ENCODE measurements around the gene VMP1. TPM values are rescaled to one million over a fixed set of nuclear protein-coding genes. Genes with fewer than 3 reads are reported as not detected.

The VMP1 gene
- total and polyA plus RNA-seq, 2 of the 13 experiments (the other 11 are each of a cell fraction or from before 2014, with no cell fraction given) = 186 to 271 TPM

DNA sequence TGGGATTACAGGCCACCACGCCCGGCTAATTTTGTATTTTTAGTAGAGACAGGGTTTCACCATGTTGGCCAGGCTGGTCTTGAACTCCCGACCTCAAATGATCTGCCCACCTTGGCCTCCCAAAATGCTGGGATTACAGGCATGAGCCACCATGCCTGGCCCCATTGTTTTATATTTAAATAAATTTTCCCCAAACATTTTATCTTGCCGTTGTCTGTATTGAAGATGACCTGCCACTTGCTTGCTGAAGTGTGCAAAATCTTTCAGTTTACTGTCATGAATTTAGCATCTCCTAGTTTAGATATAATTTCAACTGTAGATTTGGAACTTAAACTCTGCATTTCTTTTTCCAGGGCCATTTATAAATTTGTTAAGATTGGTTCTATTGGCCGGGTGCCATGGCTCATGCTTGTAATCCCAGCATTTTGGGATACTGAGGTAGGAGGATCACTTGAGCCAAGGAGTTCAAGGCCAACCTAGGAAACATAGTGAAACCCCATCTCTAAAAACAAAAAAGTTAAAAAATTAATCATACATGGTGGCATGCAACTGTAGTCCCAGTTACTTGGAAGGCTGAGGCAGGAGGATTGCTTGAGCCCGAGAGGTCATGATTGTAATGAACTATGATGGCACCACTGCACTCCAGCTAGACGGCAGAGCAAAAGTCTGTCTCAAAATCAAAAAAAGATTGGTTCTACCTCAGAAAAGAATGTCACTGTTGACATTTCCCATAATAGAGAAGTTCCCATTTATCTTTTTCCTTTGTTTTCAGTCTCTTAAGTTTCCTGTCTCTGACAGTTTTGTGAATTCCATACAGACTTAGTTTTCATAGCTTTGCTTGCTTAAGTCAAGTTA, 84.4 kb downstream of the VMP1 start (continued):
- TF ChIP-seq PPARG (CRISPR knock-in tag; conservative IDR thresholded peaks at IDR 0.05) (peak; percentile 38; the same call in 1 of the 2 replicates), MTA1 (CRISPR knock-in tag; IDR thresholded peaks at IDR 0.05; ENCODE audit: borderline replicate concordance) (no peak), SOX13 (IDR thresholded peaks at IDR 0.05) (no peak), SOX13 (CRISPR knock-in tag; conservative IDR thresholded peaks at IDR 0.05 in 1 of 2, IDR thresholded peaks at IDR 0.05 in 1 of 2) (peak in 1 of 2 experiments; percentile 91; a peak in 2 of 4 replicates), JUNB (CRISPR knock-in tag; IDR thresholded peaks at IDR 0.05; ENCODE audit: borderline replicate concordance) (no peak), KDM3A (CRISPR knock-in tag; IDR thresholded peaks at IDR 0.05; ENCODE audit: low read depth) (no peak), SSRP1 (CRISPR knock-in tag; IDR thresholded peaks at IDR 0.05) (no peak), ZNF782 (CRISPR knock-in tag; IDR thresholded peaks at IDR 0.05; ENCODE audit: borderline replicate concordance) (no peak), TP53 (CRISPR knock-in tag; conservative IDR thresholded peaks at IDR 0.05) (no peak), ZNF234 (CRISPR knock-in tag; conservative IDR thresholded peaks at IDR 0.05) (no peak), PHB2 (IDR thresholded peaks at IDR 0.05; ENCODE audit: partially characterized antibody) (no peak), RARA (CRISPR knock-in tag; IDR thresholded peaks at IDR 0.05) (peak; percentile 60), CCAR2 (optimal IDR thresholded peaks at IDR 0.05; ENCODE audit: low read depth, low read length) (no peak), NFRKB (IDR thresholded peaks at IDR 0.05) (no peak), CREM (IDR thresholded peaks at IDR 0.05) (peak; percentile 46), CREM (CRISPR knock-in tag; IDR thresholded peaks at IDR 0.05) (no peak), TSC22D2 (CRISPR knock-in tag; IDR thresholded peaks at IDR 0.05; ENCODE audit: borderline replicate concordance) (no peak), ZNF367 (CRISPR knock-in tag; IDR thresholded peaks at IDR 0.05; ENCODE audit: borderline replicate concordance) (no peak), ZNF550 (CRISPR knock-in tag; IDR thresholded peaks at IDR 0.05; ENCODE audit: borderline replicate concordance) (no peak), ZFAT (CRISPR knock-in tag; conservative IDR thresholded peaks at IDR 0.05) (no peak), ZFP82 (CRISPR knock-in tag; IDR thresholded peaks at IDR 0.05; ENCODE audit: borderline replicate concordance) (no peak), FOXA3 (CRISPR knock-in tag; IDR thresholded peaks at IDR 0.05) (peak; percentile 55; the same call in 1 of the 2 replicates), SNAPC2 (CRISPR knock-in tag; IDR thresholded peaks at IDR 0.05) (no peak), GATAD2A (CRISPR knock-in tag; IDR thresholded peaks at IDR 0.05) (0 out of 2 replicates have a peak, but pooled peaks have one; percentile 29), ZNF670 (CRISPR knock-in tag; IDR thresholded peaks at IDR 0.05; ENCODE audit: borderline replicate concordance) (no peak), HNRNPUL1 (IDR thresholded peaks at IDR 0.05; ENCODE audit: low read depth, low read length) (no peak), SOX5 (CRISPR knock-in tag; IDR thresholded peaks at IDR 0.05; ENCODE audit: borderline replicate concordance) (peak; percentile 89; the same call in 1 of the 2 replicates), REL (CRISPR knock-in tag; conservative IDR thresholded peaks at IDR 0.05) (no peak), FOXA1 (IDR thresholded peaks at IDR 0.05) (no peak), FOXA1 (CRISPR knock-in tag; IDR thresholded peaks at IDR 0.05) (peak; percentile 33; the same call in 1 of the 2 replicates), ZNF333 (CRISPR knock-in tag; IDR thresholded peaks at IDR 0.05; ENCODE audit: borderline replicate concordance) (no peak), SOX6 (IDR thresholded peaks at IDR 0.05) (no peak), SOX6 (CRISPR knock-in tag; IDR thresholded peaks at IDR 0.05) (peak; percentile 13; the same call in 1 of the 2 replicates)
- TF ChIP-seq, protein P1, sequence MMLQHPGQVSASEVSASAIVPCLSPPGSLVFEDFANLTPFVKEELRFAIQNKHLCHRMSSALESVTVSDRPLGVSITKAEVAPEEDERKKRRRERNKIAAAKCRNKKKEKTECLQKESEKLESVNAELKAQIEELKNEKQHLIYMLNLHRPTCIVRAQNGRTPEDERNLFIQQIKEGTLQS (CRISPR knock-in tag; IDR thresholded peaks at IDR 0.05) = no peak
- TF ChIP-seq, protein P2, sequence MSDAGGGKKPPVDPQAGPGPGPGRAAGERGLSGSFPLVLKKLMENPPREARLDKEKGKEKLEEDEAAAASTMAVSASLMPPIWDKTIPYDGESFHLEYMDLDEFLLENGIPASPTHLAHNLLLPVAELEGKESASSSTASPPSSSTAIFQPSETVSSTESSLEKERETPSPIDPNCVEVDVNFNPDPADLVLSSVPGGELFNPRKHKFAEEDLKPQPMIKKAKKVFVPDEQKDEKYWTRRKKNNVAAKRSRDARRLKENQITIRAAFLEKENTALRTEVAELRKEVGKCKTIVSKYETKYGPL (CRISPR knock-in tag; IDR thresholded peaks at IDR 0.05) = no peak
